Left ventricle myocardium superior (tissue), 1 donor: Measurements from ENCODE around the gene SMIM28. TPM values are rescaled to one million over a fixed set of nuclear protein-coding genes. Genes with fewer than 3 reads are reported as not detected.

ENCODE experiments used
- ATAC-seq: fragments of 200-7000 bp; cut with Tn5 transposase; one replicate; pipeline ENCODE4 v1.9.1; 2020; ENCODE audit warnings: mild to moderate bottlenecking, moderate library complexity
- DNase-seq: peaks from one replicate; pipeline ENCODE4 v3.0.0-alpha.2; 2020
- intact Hi-C: fragments of 100-400 bp; cut with micrococcal nuclease; formaldehyde crosslinking; loops from one replicate; pipeline ENCODE4 v1.11.0; 2022
- total RNA-seq: library from RNA; stranded (reverse); fragmentation: NEBNext Ultra II Directional; extraction: Animal tissue kit (Norgen Biotek cat#: 25700); gene quantifications from one replicate; pipeline ENCODE4 v1.2.1, GENCODE V29; 2021
- donor health status: DM: no; HTN: yes; CAD: no; lungs with severe emphysema.

The SMIM28 gene
- total RNA-seq, 1 donor from 2014 or later, result not detected

DNA sequence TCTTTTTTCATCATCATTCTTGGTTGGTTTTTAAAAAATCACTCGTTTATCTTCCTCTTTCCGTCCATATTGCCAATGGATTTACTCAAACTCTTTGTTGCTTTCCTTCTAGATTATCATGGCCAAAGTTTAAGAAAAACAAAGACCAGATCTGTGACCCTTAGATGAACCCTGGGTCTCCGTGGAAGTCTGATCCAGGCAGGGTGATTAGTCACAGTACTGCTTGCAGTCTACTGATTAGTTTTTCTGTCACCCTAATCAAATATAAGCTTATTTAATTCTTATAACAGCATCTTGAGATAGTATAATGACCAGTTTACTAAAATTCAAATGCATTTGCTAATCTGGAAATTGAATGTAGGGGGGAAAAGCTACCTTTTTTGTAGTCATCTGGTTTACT, 6.0 kb upstream of the SMIM28 start:
- intact Hi-C loops, result no loop called here
- DNase-seq (no peak), ATAC-seq (no peak)

DNA sequence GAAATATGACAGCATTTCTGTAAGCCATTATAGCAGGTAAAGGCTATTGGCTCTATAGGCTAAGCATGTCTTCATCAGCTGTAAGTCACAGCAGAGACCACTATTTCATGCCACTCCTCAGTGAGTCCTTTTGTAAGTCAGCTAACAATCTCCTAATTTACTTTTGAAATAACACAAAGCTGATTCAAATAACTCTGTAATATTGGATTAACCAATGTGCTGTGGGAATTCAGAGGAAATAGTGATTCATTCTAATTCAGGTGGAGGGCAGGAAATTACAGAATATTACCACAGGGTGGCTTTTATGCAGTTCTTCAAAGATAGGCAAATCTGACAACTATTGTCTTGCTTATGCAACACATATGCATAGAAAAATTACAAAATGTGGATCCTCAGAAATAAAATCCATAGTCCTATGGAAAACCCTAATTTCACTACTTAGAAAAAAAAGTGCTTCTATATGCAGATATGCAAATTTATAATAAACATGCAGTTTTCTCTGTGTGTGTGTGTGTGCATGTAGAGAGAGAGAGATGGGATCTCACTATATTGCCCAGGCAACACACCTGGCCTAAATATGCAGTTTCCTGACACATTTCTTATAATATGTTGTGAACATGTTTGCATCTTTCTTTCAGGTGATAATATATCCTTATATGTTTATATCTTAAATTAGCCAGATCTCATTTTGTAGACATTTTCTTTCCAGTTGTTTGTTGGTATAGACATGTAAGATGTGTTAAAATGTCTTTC, 4.8 kb upstream of the SMIM28 start:
- no peak for DNase-seq
- intact Hi-C loops, result no loop called here
- ATAC-seq, result no peak

DNA sequence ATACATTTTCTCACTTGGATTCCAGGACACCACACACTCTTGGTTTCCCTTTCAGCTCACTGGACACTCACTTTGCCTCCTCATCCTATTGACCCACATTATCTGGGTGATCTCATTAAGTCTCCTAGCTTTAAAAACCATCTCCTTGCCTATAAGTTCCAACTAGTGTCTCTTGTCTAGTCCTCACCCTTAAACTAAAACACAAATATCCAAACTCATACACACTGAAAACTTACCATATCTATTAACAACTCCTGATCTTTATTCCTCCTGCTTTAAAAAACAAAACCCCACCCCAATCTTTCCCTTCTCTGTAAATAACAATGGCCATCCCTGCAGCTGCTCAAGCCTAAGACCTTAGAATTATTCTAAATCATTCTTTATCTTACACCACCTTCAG, 3.5 kb upstream of the SMIM28 start:
- intact Hi-C loops, result no loop called here
- no peak for DNase-seq
- no peak for ATAC-seq

GRCh38 chr6:138374815-138375214, 2.9 kb upstream of the SMIM28 start:
- DNase-seq (no peak), ATAC-seq (no peak)
- intact Hi-C loops, result no loop called here

- DNase-seq (no peak), ATAC-seq (no peak)
- intact Hi-C loops, result no loop called here
Measured at GRCh38 chr6:138377042-138377441, 663 bp upstream of the SMIM28 start.

DNA sequence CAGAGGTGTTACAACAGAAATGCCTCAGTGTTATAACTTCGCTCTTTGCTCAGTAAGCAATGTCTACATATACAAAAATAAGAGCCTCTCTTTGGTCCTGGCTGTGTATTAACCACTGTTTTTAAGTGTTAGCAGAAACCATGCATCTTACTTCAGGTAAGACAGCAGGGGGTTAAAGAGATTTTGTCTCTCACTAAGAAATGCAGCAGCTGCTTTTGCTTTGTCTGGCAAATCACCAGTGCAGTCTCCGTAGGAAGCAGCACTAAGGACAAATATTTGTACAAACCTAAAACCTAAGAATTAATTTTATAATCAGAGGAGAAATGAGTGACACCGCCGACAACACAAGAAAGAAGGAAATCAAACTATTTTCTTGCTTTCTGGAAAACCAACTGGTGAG, 758 bp downstream of the SMIM28 start:
- DNase-seq, result no peak

GRCh38 chr6:138382498-138383265, 5.0 kb downstream of the SMIM28 start:
- intact Hi-C loops, result no loop called here
- ATAC-seq (no peak), DNase-seq (no peak)

More for the DNA sequence above, 758 bp downstream of the SMIM28 start:
- intact Hi-C loops, result no loop called here
- ATAC-seq, result no peak

DNA sequence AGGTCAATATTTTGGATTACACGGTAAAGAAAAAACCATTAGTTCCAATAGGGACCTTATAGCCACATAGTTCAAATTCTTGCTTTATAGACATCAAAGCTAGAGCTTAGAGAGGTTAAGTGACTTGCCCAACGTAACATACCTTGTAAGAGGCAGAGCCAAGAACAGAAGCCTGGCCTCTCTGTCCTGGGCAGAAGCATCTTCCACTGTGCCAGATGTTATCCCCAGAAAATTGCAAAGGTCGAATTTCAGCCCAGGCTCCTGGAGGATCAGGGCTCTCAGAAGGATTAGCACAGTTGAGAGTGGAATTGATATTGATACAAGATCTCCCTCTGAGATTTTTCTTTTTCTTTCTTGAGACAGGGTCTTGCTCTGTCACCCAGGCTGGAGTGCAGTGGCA, 6.1 kb downstream of the SMIM28 start:
- ATAC-seq (no peak), DNase-seq (no peak)

GRCh38 chr6:138386897-138387296, 9.2 kb downstream of the SMIM28 start:
- ATAC-seq (no peak), DNase-seq (no peak)
- intact Hi-C loops, result no loop called here

More for the DNA sequence above, 6.1 kb downstream of the SMIM28 start:
- intact Hi-C loops, result no loop called here

DNA sequence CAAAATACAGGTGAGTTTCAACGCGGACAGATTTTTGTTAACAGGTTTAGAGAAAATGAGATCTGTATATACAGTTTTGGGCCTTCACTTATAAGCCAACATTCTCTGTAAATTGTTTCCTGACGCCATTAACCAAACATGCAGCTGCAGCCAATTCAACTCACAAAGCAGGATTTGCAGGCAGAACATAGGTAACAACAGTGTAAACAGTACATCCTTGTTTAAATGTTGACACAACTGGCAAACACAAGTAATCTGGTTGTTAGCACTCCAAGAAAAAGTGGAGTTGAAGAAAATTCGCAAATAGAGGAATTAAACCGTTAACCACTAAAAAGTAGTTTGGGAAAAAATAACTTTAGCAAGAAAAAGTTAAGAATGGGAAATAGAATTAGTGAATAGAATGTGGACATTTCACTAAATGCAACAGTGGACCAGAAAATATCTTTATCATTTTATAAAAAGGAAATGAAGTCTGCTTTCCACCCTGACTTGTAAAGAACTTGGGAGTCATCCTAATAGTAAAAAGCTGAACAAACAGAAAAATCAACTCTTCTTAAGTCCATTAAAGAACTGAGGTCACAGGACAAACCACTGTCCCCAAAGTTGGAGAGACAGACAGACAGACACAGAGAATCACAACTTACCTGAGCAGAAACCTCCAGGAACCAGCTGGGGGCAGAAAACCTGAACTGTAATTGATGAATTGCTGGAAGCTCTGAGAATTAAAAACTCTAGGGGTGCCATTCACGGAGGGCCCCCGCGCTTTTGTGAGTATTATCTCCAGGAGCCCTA, 10.1 kb downstream of the SMIM28 start:
- intact Hi-C loops, result no loop called here
- ATAC-seq (no peak), DNase-seq (no peak)

DNA sequence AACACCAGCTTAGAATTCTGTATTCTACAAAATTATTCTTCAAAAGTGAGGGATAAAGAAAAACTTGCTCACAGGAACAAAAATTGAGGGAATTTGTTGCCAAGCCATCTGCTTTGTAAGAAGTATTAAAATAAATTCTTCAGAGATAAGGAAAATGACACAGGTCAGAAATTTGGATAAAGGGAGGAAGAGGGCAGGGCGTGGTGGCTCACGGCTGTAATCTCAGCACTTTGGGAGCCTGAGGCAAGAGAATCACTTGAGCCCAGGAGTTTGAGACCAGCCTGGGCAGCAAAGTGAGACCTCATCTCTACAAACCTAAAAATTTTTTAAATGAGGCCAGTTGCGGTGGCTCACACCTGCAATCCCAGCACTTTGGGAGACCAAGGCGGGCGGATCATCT, 11.8 kb downstream of the SMIM28 start:
- no peak for ATAC-seq
- DNase-seq, result no peak
- intact Hi-C loops, result no loop called here

DNA sequence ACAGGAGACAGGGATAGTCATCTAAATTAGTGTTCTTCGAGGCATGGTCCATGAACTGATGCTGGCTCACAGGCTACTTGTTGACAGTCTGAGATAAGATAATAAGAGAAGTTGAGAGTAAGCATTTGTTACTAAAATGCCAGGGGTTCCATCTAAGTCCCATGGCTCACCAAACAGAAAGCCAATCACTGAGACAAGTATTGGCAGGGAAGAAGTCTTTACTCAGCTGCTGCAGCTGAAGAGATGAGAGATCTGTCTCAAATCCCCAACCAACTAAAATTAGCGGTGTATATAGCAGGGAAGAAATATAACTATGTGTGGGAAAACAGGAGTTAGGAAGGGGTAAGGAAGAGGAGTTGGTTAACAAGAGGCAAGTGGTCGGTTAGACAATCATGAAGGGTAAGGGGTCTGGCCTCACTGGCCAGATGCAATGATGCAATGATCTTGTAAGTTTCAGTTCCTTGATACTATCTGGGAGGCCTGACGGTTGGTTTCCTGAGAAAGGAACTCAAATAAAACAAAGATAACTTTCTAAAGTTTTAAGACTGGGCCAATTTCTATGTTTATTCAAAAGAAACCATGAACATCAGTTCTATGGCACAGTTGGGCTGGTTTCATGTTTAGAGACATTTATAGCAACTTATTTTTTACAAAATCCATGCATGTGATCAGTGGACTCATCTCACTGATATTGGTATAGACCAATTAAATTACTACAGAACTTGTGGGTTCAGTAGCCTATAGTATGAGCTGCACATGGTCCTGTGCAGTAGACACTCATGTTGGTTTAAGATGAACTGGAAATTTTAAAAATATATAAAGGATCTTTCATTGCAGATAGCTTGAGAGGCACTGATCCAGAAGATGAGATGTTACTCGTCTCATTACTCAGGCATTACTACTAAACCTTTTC, 16.4 kb downstream of the SMIM28 start:
- DNase-seq (no peak), ATAC-seq (peak; percentile 93)
- intact Hi-C loops, result no loop called here

DNA sequence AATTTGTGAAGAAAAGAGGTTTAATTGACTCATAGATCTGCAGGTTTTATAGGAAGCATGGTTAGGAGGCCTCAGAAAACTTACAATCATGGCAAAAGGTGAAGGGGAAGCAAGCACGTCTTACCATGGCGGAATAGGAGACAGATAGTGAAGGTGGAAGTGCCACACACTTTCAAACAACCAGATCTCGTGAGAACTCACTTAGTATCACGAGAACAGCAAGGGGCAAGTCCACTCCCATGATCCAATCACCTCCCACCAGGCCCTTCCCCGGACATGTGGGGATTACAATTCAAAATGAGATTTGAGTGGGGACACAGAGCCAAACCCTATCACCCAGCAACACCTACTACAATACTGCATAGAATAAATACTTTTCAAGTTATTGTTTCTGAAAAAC, 19.0 kb downstream of the SMIM28 start:
- DNase-seq (no peak), ATAC-seq (no peak)
- intact Hi-C loops, result no loop called here

DNA sequence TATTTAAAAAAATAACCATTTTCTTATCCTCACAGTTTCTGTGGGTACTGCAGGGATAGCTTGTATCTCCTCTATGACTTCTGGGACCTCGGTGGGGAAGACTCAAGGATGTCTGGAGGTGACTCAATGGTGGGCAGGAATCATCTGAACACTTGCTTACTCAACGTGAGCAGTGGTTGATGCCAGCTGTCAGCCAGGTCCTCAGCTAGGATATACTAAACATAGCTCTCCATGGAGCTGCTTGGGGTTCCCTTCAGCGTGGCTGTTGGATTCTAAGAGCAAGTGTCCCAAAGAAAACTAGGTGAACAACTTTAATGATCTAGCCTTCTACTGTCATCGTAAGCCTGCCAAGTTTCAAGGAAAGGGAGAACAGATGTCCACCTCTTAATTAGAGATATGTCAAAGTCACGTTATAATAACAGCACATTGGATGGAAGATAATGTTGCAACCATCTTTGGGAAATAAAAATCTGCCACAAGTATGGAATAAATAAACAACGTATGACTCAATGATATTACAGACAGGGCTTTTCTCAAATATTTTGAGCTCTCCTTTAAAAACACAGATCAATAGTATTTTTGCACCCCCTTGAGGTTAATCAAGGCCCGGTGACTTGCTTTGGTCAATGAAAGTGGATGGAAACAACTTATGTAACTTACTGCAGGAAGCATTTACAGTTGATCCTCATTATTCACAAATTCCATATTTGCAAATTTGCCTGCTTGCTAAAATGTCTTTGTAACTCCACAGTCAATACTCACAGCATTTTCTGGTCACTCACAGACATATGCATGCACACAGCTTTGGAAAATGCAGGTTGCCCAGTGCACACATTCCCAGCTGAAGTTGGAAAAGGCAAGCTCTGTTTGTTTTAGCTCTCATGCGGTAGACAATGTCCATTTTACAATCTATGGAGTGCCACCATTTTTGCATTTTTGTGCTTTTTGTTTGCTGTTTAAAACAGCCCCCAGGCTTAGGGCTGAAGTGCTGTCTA, 19.7 kb downstream of the SMIM28 start:
- ATAC-seq (peak; percentile 59), DNase-seq (no peak)
- intact Hi-C loops, result no loop called here

DNA sequence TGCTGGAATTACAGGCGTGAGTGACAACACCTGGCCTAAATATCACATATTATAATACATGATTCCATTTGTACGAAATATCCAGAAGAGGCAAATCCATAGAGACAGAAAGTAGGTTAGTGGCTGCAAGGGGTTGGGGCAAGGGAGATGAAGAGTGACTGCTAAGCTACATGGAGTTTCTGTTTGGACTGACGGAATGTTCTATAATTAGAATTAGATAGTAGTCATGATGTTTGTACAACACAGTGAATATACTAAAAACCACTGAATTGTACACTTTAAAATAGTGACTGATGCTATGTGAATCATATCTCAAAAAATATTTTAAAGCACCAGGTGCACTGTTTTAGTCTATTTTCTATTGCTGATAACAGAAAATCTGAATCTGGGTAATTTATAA, 22.6 kb downstream of the SMIM28 start:
- ATAC-seq (no peak), DNase-seq (no peak)
- intact Hi-C loops, result loop anchor here (10.0 kb wide), 1 partner anchor 286 kb away; no protein-coding TSS in a partner anchor

GRCh38 chr6:138401960-138402837, 24.5 kb downstream of the SMIM28 start:
- ATAC-seq (no peak), DNase-seq (no peak)
- intact Hi-C loops, result loop anchor here (10.0 kb wide), 1 partner anchor 287 kb away; no protein-coding TSS in a partner anchor

GRCh38 chr6:138402838-138403187, 25.1 kb downstream of the SMIM28 start:
- intact Hi-C loops, result loop anchor here (10.0 kb wide), 1 partner anchor 288 kb away; no protein-coding TSS in a partner anchor
- DNase-seq (no peak), ATAC-seq (no peak)
